ENCODE results near the gene LPIN2. TPM values are rescaled to one million over a fixed set of nuclear protein-coding genes. Genes with fewer than 3 reads are reported as not detected.

The LPIN2 gene
- total RNA-seq, 1 donor: 43.7 TPM

- no peak for DNase-seq (ENCODE audit: low read depth)
Measured at GRCh38 chr18:3015851-3016250, 2.9 kb upstream of the LPIN2 start.

DNA sequence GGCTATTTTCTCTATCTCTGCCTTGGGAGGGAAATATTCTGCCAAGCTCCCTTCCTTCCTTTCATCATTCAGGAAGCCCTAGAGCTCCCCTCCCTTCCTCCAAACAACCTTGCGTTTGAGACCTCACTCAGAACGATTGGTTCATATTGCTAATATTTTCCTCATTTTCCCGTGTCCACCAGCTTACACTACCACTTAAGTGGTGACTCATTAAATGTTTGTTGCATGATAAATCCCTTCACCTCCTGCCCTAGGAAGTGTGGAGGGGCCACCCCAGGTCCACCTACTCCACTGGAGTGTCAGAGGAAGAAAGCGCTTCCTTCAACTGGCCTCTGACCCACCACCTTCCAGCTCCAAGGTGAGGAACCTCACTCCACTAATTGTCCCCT, 2.3 kb upstream of the LPIN2 start:
- no peak for TF ChIP-seq CTCF (IDR thresholded peaks at IDR 0.05; ENCODE audit: insufficient read depth, low read length)
- no peak overlapping the region for H3K4me3 ChIP-seq (ENCODE audit: low read depth, low read length)
- DNase-seq (ENCODE audit: low read depth): peak; percentile 71

More at GRCh38 chr18:3015851-3016250, 2.9 kb upstream of the LPIN2 start:
- TF ChIP-seq CTCF (IDR thresholded peaks at IDR 0.05; ENCODE audit: insufficient read depth, low read length): no peak
- H3K4me3 ChIP-seq (ENCODE audit: low read depth, low read length): no peak overlapping the region

DNA sequence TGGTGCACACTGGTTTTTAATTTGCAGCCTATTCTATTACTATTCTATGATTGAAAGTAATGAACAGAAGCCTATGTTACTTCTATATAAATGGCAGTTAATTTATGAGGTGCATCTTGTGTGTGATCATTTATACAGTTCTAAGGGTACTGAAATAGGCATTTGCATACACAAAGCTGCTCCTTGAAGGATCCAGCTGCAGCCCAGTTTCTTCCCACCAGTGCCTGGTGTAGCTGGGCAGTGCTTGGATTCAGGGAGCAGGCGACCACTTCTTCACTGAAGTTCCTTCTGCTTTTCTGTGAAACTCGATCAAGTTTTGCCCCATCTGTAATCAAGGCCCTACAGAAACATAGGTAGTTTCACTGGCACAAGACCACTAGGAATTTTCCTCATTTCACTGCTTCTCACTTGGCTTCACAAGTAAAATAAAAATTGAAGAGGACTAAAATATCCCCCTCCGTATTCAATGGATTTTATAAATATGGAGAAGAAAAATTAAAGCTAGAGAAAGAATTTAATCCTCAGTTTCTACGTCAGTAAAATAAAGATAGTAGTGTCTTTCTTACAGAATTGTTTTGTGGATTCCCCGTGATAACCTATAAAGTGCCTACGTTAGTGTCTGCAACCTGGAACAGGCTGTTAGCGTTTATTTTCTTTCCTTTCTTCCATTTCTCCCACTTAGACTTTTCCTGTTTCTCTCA, 1.7 kb upstream of the LPIN2 start:
- TF ChIP-seq CTCF (IDR thresholded peaks at IDR 0.05; ENCODE audit: insufficient read depth, low read length): no peak
- no peak overlapping the region for H3K4me3 ChIP-seq (ENCODE audit: low read depth, low read length)
- DNase-seq (ENCODE audit: low read depth): no peak

DNA sequence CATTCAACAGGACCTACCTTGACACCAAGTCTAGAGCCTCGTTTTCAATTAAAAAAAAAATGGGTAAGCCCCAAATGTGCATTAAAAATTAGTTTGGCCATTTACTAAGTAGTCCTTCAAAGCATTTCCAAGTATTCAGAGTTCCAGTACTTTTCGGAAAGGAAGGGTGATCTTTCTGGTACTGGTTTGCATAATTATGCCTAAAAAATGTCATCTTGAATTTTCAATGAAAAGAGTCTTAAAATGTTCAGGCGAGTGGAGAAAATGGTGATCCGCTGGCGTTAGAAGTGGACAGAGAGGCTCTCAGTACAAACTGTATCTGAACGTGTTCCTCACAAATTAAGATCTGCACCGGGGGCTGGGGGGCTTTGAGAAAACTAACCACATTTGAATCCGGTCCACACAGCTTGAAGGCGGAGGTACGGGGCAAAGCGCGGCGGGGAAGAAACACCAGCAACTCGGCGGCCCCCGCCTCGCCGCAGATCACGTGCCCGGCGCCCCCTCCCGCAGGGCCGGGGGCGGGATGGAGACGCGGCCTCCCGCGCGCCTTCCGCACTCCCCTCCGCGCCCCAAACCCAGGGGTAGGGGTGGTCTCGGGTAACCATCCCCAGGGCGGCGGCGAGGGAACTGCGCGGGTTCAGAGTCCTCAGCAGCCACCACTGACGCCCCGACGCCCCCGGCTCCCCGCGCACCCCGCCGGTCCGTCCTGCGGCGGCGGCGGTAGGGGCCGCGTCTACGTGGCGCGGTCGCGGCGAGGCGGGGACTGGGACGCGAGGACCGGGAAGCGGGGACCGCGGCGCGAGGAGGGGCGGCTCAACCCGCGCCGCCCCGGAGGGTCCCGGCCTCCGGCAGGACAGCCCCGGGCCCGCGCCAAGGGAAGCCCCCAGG, 564 bp downstream of the LPIN2 start:
- no peak for DNase-seq (ENCODE audit: low read depth)
- H3K4me3 ChIP-seq (ENCODE audit: low read depth, low read length): peak overlapping the region; percentile 74

GRCh38 chr18:3010086-3010485, 2.9 kb downstream of the LPIN2 start:
- TF ChIP-seq CTCF (IDR thresholded peaks at IDR 0.05; ENCODE audit: insufficient read depth, low read length): no peak
- no peak for DNase-seq (ENCODE audit: low read depth)
- no peak overlapping the region for H3K4me3 ChIP-seq (ENCODE audit: low read depth, low read length)

More for the DNA sequence above, 564 bp downstream of the LPIN2 start:
- TF ChIP-seq CTCF (IDR thresholded peaks at IDR 0.05; ENCODE audit: insufficient read depth, low read length): no peak

- TF ChIP-seq CTCF (IDR thresholded peaks at IDR 0.05; ENCODE audit: insufficient read depth, low read length): no peak
- peak; percentile 68 for DNase-seq (ENCODE audit: low read depth)
Measured at GRCh38 chr18:3008541-3008940, 4.4 kb downstream of the LPIN2 start.

More at GRCh38 chr18:3008541-3008940, 4.4 kb downstream of the LPIN2 start:
- H3K4me3 ChIP-seq (ENCODE audit: low read depth, low read length): no peak overlapping the region

Measured in fibroblast of the aortic adventitia (primary cell).